Naive B cell (primary cell): Measurements from ENCODE around the gene RBM19. TPM values are rescaled to one million over a fixed set of nuclear protein-coding genes. Genes with fewer than 3 reads are reported as not detected.
A peak's percentile ranks its signal among the peaks of the same experiment; 100 is the strongest.

Experiments
- ATAC-seq, 2 donors: fragments of 150-1000 bp; cut with Tn5 transposase; 2 replicates each; pipeline ENCODE4 v1.10.0; 2021; ENCODE audit warnings: low read depth in 2 of 2, mild to moderate bottlenecking in 2 of 2, moderate library complexity in 2 of 2
- DNase-seq: peaks from one replicate; pipeline ENCODE4 v3.0.0; 2022
- H3K27ac Mint-ChIP-seq, 6 donors: one replicate each; pipeline ENCODE4 v1.8.0; 2020 to 2022; ENCODE audit warnings: mild to moderate bottlenecking in 6 of 6, mixed read lengths in 6 of 6, moderate library complexity in 5 of 6, inconsistent platforms in 2 of 6
- H3K27me3 Mint-ChIP-seq, 3 donors: one replicate each; pipeline ENCODE4 v1.8.0; 2021 to 2022; ENCODE audit warnings: mixed read lengths in 3 of 3, mild to moderate bottlenecking in 1 of 3
- H3K36me3 Mint-ChIP-seq, 2 donors: one replicate each; pipeline ENCODE4 v1.8.0; 2020 to 2022; ENCODE audit warnings: mixed read lengths in 2 of 2, inconsistent platforms in 1 of 2, mild to moderate bottlenecking in 1 of 2
- H3K4me1 Mint-ChIP-seq, 3 donors: one replicate each; pipeline ENCODE4 v1.8.0; 2020 to 2022; ENCODE audit warnings: mixed read lengths in 3 of 3, inconsistent platforms in 1 of 3, mild to moderate bottlenecking in 1 of 3, moderate library complexity in 1 of 3
- H3K4me3 Mint-ChIP-seq, 8 donors: one replicate each; pipeline ENCODE4 v1.8.0; 2020 to 2022; ENCODE audit warnings: mild to moderate bottlenecking in 8 of 8, mixed read lengths in 8 of 8, moderate library complexity in 8 of 8, inconsistent platforms in 2 of 8
- H3K9me3 Mint-ChIP-seq, 7 donors: one replicate each; pipeline ENCODE4 v1.8.0; 2020 to 2022; ENCODE audit warnings: mixed read lengths in 7 of 7, mild to moderate bottlenecking in 5 of 7, inconsistent platforms in 2 of 7, moderate library complexity in 1 of 7
- polyA plus RNA-seq, 6 donors: library from polyadenylated mRNA; unstranded; fragments of 300-500 nt; fragmentation: Illumina TruSeq; gene quantifications; one replicate each; pipeline ENCODE4 v1.2.3, GENCODE V29; 2021; ENCODE audit warnings: low read depth in 6 of 6

RBM19 gene
- polyA plus RNA-seq, 6 donors from 2014 or later = 5.6 to 18.9 (median 10.5) TPM

DNA sequence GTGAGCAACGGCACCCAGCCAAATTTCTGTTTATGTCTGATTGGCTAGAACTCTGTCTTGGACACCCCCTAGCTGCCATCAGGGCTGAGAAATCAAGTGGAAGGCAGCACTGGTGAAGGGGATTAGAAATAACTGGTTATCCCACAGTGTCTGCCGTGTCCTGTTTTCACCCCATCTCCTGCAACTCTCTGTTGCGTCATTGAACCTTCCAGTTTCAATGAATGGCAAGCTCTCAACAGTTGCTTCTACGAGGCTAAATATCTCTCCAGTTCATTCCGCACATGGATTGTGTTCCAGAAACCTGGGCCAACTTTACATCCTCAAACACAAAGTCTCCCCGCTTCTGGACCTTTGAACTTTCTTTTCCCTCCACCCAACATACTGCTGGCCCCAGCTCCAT is 173.7 kb downstream of the RBM19 start:
- H3K9me3 Mint-ChIP-seq = peaks cover 9 to 24% (median 13%) of the 10 kb centered on the region in 7 donors
- no peak overlapping the region for H3K4me3 Mint-ChIP-seq
- peaks cover 0 to 6% of the 10 kb centered on the region in 2 donors for H3K36me3 Mint-ChIP-seq
- peaks cover 0 to 8% (median 0%) of the 10 kb centered on the region in 3 donors for H3K27me3 Mint-ChIP-seq
- H3K4me1 Mint-ChIP-seq = no peaks in the 10 kb centered on the region
- no peak for DNase-seq
- ATAC-seq = no peak
- no peak overlapping the region for H3K27ac Mint-ChIP-seq

DNA sequence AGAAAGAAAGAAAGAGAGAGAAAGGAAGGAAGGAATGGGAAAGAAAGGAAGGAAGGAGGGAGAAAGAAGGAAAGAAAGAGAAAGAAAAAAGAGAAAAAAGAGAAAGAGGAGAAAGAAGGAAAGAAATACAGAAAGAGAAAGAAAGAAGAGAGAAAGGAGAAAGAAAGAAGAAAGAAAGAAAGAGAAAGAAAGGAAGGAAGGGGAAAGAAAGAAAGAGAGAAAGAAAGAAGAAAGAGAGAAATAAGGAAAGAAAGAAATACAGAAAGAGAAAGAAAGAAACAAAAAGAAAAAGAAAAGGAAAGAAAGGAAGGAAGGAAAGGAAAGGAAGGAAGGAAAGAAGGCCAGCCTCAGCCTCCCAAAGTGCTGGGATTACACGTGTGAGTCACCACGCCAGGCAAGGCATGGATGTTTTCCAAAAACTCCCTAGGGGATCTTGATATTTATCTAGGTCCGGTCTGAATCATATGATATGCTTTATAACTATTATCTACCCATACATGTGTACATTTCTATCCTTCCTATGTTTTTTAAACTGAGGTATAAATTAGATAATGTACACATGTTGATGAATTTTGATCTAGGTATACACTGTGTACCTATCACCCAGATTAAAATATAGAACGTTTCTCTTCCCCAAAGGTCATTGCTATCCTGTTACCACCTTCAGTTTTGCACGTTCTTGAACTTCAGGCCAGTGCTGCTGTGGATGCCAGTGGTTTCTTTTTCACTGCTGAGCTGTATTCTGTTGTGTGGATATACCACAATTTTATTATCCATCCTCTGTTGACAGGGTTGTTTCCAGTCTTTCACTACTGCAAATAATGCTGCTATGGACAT is 177.9 kb downstream of the RBM19 start:
- H3K36me3 Mint-ChIP-seq = peaks cover 0 to 6% of the 10 kb centered on the region in 2 donors
- peaks cover 10 to 24% (median 13%) of the 10 kb centered on the region in 7 donors for H3K9me3 Mint-ChIP-seq
- H3K4me1 Mint-ChIP-seq = no peaks in the 10 kb centered on the region
- peaks cover 5 to 28% (median 21%) of the 10 kb centered on the region in 3 donors for H3K27me3 Mint-ChIP-seq
- peak overlapping the region in 2 of 6 donors; percentile 15 to 42 for H3K27ac Mint-ChIP-seq
- no peak for DNase-seq
- H3K4me3 Mint-ChIP-seq = no peak overlapping the region
- no peak for ATAC-seq

DNA sequence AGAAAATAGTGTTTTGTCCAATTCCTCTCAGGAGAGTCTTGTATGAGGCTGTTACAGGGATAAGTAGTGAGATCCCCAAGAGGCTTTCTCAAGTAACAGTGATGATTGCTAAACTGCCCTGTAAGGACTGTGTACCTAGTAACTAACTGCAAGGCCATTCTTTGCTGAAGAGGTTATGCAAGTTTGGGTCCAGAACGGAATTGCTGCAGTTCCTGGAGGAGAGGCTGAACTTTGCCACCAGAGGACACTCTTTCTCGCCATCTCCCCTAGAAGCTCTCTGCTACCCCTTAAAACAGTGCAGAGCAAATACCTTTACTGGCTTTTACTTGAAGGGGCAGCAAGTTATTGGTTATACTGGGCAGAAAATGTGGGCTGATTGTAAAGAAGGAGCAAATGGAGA is 180.0 kb downstream of the RBM19 start:
- peaks cover 8 to 20% (median 11%) of the 10 kb centered on the region in 7 donors for H3K9me3 Mint-ChIP-seq
- peak overlapping the region in 1 of 6 donors; percentile 21 for H3K27ac Mint-ChIP-seq
- ATAC-seq = no peak
- H3K27me3 Mint-ChIP-seq = peaks cover 14 to 48% (median 37%) of the 10 kb centered on the region in 3 donors
- H3K4me1 Mint-ChIP-seq = no peaks in the 10 kb centered on the region
- no peak overlapping the region for H3K4me3 Mint-ChIP-seq
- H3K36me3 Mint-ChIP-seq = peaks cover 0 to 6% of the 10 kb centered on the region in 2 donors
- DNase-seq = no peak

DNA sequence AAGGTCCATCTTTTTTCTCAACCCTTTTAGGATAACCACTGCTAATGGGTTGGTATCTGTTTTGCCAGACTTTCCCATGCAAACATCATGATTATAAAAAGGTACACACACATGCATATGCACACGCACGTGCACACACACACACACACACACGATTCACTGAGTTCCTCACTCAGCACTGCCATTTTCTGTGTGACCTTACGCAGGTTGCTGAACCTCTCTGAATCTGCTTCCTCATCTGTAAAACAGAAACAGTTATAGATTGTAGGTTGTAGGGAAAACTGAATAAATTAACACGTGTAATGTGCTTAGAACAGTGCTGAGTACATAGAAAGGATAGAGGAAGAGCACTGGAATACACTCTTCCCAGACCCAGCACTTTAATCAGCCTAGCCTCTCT is 182.3 kb downstream of the RBM19 start:
- no peak overlapping the region for H3K27ac Mint-ChIP-seq
- H3K36me3 Mint-ChIP-seq = peaks cover 0 to 12% of the 10 kb centered on the region in 2 donors
- H3K4me3 Mint-ChIP-seq = no peak overlapping the region
- peaks cover 4 to 21% (median 11%) of the 10 kb centered on the region in 7 donors for H3K9me3 Mint-ChIP-seq
- H3K4me1 Mint-ChIP-seq = no peaks in the 10 kb centered on the region
- H3K27me3 Mint-ChIP-seq = peaks cover 26 to 67% (median 55%) of the 10 kb centered on the region in 3 donors
- DNase-seq = no peak
- no peak for ATAC-seq

DNA sequence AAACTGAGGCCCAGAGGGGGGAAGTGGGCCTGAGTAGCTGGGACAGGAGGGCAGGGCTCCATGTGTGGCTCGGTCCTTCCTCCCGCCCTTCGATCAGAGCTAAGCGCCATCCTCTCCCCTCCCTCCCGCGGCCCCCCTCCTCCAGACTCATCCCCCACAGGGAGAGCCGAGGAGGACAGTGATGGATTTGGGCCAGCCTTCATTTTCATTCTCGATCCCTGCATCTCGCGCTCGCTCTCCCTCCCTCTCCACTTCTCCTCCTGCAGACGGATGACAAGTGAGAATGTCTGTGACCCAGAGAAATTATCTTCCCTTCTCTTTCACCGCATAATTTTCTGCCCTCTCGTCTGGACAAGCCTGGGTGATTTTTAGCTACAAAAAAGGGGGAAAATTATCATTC is 183.3 kb downstream of the RBM19 start:
- no peak overlapping the region for H3K27ac Mint-ChIP-seq
- peaks cover 0 to 12% of the 10 kb centered on the region in 2 donors for H3K36me3 Mint-ChIP-seq
- H3K27me3 Mint-ChIP-seq = peaks cover 32 to 68% (median 60%) of the 10 kb centered on the region in 3 donors
- H3K4me3 Mint-ChIP-seq = no peak overlapping the region
- H3K9me3 Mint-ChIP-seq = peaks cover 2 to 16% (median 6%) of the 10 kb centered on the region in 7 donors
- DNase-seq (no peak), ATAC-seq (no peak)
- H3K4me1 Mint-ChIP-seq = no peaks in the 10 kb centered on the region

DNA sequence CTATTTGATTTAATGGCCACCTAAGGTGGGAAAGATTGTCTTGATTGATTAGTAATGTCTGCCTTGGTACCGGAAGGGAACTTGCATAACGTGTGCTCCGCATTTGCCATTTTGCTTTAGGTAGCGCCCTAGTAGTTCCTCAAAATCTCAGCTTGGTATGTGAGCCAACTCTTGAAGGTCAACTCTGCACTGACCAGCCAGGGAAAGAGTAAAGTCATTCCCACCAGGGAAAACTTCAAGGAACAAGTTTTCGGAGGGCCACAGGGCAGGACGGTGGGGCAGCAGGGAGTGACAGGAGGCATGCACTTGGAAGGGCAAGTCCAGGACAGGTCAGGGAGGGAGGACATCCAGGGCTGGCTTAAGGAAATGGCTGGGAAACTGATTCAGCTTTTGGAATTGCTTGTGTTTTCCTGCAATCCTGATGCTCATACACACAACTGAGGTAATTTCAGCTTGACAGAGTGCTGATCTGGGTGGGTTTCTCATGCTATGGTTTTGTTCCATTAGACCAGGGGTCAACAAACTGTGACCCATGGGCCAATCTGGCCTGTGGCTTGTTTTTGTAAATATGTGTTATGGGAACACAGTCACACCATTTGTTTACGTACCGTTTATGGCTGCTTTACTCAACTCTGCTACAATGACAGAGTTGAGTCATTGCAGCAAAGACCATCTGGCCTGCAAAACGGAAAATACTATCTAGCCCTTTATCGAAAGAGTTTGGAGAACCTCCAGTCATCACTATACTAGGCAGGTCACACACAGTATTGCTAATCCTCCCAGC is 184.5 kb downstream of the RBM19 start:
- Mint-ChIP-seq H3K36me3 (peaks cover 0 to 12% of the 10 kb centered on the region in 2 donors), H3K27me3 (peaks cover 26 to 57% (median 51%) of the 10 kb centered on the region in 3 donors), H3K4me1 (no peaks in the 10 kb centered on the region), H3K9me3 (peaks cover 0 to 13% (median 5%) of the 10 kb centered on the region in 7 donors), H3K27ac (peak overlapping the region in 1 of 6 donors; percentile 36), H3K4me3 (no peak overlapping the region)
- DNase-seq (no peak), ATAC-seq (no peak)

DNA sequence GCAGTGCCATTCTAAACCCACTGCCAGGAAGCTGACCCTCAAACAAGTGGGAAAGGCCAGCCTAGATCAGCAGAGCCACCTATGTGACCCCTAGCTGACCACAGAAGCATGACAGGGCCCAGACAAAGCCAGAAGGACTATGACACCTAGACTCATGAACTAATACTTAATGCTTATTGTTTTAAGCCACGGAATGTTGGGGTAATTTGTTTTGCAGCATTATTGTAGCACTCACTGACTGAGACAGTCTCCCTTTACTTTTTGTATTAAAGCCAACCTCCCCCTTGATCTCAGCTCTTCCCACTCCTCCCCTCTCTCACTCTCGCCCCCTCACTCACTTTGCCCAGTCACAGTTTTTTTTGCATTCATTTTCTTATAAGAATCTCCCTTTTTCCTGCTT is 186.4 kb downstream of the RBM19 start:
- Mint-ChIP-seq H3K4me3 (no peak overlapping the region), H3K4me1 (no peaks in the 10 kb centered on the region), H3K9me3 (peaks cover 0 to 13% (median 4%) of the 10 kb centered on the region in 7 donors), H3K36me3 (peaks cover 0 to 12% of the 10 kb centered on the region in 2 donors), H3K27ac (no peak overlapping the region), H3K27me3 (peaks cover 31 to 48% (median 41%) of the 10 kb centered on the region in 3 donors)
- DNase-seq (no peak), ATAC-seq (no peak)

DNA sequence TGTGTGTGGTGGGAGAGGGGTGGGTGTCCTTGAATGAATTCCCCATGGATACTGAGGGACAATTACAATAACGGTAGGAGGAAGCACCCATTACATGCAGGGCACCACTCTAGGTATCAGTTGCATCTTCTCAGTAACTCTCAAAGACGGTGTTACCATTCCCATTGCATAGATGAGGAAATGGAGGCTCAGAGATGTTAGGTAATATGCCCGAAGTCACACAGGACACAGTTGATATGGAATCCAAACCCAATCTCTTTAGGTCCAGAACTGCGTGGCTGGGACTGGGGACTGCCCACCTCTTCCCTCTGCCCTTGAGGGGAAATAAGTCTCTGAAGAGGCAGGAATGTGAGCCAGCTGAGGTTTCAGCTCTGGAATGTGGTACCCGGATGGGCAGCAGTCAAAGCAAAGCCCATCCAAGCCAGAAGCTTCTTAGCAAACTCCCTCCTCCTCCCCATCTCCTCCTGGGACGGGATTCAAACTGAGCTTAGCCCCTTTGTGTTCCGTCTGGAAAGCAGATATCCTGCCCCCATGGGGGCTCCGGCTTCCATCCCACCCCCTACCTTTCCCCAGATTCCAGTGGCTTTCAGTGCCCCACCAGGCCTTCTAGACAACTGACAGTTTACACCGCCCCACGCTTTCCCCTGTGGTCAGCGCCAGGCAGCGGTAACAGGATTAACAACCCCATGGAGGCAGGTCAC is 187.5 kb downstream of the RBM19 start:
- Mint-ChIP-seq H3K27ac (no peak overlapping the region), H3K4me3 (no peak overlapping the region), H3K36me3 (peaks cover 0 to 12% of the 10 kb centered on the region in 2 donors), H3K9me3 (peaks cover 0 to 13% (median 4%) of the 10 kb centered on the region in 7 donors), H3K27me3 (peaks cover 31 to 54% (median 41%) of the 10 kb centered on the region in 3 donors), H3K4me1 (no peaks in the 10 kb centered on the region)
- no peak for DNase-seq
- ATAC-seq = no peak

DNA sequence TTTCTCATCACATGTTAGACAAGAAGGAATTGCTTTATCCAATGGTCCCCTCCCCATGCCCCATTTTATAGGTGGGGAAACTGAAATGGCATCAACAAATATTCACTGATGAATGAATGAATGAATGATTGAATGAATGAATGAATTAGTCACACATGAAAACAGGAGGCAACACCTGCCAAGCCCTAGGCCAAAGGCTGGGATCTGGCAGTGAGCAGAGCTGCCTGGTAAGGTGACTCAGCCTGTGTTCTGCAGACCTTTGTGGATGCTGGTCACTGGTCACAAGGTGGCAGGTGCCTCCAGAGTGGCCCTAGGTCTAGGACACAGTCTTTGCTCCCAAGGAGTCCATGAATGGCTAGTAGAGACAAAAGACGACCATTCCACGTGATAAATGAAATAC is 188.4 kb downstream of the RBM19 start:
- H3K4me1 Mint-ChIP-seq = no peaks in the 10 kb centered on the region
- no peak overlapping the region for H3K4me3 Mint-ChIP-seq
- H3K36me3 Mint-ChIP-seq = peaks cover 0 to 12% of the 10 kb centered on the region in 2 donors
- peaks cover 0 to 13% (median 4%) of the 10 kb centered on the region in 7 donors for H3K9me3 Mint-ChIP-seq
- DNase-seq (no peak), ATAC-seq (no peak)
- peaks cover 31 to 50% (median 33%) of the 10 kb centered on the region in 3 donors for H3K27me3 Mint-ChIP-seq
- H3K27ac Mint-ChIP-seq = no peak overlapping the region

DNA sequence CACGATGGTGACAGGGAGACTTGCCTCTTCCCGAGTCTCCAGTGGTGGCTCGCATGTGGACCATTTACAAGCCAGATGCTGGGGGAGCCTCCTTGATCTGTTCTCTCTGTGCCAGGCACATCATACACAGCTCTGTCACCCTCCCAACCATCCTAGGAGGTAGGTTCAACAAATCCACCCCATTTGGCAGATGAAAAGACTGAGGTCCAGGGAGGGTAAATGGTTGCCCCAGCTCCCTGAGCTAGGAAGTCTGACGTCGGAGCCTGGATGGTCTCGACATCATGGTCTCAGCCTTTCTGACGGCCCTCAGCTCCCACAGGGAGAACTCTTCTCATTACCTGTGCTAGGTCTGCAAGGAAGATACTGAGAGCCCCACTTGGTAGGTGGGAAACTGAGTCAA is 189.6 kb downstream of the RBM19 start:
- no peaks in the 10 kb centered on the region for H3K4me1 Mint-ChIP-seq
- no peak overlapping the region for H3K27ac Mint-ChIP-seq
- peaks cover 0 to 12% of the 10 kb centered on the region in 2 donors for H3K36me3 Mint-ChIP-seq
- peaks cover 0 to 16% (median 4%) of the 10 kb centered on the region in 7 donors for H3K9me3 Mint-ChIP-seq
- no peak for DNase-seq
- peaks cover 27 to 42% (median 27%) of the 10 kb centered on the region in 3 donors for H3K27me3 Mint-ChIP-seq
- ATAC-seq = no peak
- H3K4me3 Mint-ChIP-seq = peak overlapping the region in 1 of 8 donors; percentile 52

DNA sequence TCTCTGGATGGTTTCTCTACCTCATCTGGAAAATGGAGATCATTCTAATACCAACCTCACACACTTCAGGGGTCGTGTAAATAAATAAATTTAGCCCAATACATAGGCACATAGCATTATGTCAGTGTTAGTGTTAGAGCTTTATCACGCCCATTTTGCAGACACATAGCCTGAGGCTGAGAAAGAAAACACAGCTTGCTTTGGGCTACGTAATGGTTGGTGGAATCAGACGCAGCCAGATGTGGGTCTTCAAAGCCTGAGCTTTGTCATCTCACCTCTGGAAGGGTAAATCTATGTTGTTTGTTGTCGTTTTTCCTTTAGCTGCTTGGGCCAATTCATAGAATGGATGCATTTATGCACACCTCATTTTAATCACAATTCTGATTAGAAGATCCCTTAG is 191.6 kb downstream of the RBM19 start:
- no peak overlapping the region for H3K4me3 Mint-ChIP-seq
- no peak for ATAC-seq
- no peak for DNase-seq
- peaks cover 0 to 2% of the 10 kb centered on the region in 2 donors for H3K36me3 Mint-ChIP-seq
- no peaks in the 10 kb centered on the region for H3K4me1 Mint-ChIP-seq
- H3K9me3 Mint-ChIP-seq = peaks cover 0 to 7% (median 0%) of the 10 kb centered on the region in 7 donors
- peak overlapping the region in 1 of 6 donors; percentile 3 for H3K27ac Mint-ChIP-seq
- peaks cover 12 to 26% (median 16%) of the 10 kb centered on the region in 3 donors for H3K27me3 Mint-ChIP-seq

DNA sequence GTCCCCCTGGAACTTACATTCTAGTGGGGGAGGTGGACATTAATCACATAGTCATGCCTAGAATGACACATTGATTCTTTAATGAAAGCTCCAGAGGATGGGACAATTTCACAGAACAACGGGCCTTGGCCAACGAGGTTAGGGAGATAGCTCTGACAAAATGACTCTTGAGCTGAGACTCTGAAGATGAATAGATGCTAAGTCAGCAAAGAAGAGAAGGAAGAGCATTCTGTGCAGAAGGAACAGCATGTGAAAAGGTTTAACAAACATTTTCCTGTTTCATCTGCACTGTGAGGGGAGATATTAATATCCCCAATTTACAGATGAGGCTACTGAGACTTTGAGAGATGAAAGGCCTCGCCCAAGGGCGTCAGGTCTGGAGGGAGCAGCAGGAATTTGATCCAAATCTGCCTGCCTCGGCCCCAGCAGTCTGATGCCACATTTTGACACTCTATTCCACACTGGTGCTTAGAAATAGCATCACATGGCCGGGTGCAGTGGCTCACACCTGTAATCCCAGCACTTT is 193.6 kb downstream of the RBM19 start:
- Mint-ChIP-seq H3K4me3 (no peak overlapping the region), H3K4me1 (no peaks in the 10 kb centered on the region), H3K9me3 (peaks cover 0 to 3% (median 0%) of the 10 kb centered on the region in 7 donors), H3K27ac (no peak overlapping the region), H3K36me3 (no peaks in the 10 kb centered on the region), H3K27me3 (peaks cover 3 to 21% (median 5%) of the 10 kb centered on the region in 3 donors)
- DNase-seq (no peak), ATAC-seq (no peak)
